22Rv1 (cell line): Measurements from ENCODE around the gene DIPK2A.

Experiments
- CTCF ChIP-seq: fragments of 450-650 bp; IDR thresholded peaks from 2 replicates; pipeline ENCODE4 v1.5.1; 2017; ENCODE audit warnings: mild to moderate bottlenecking
- ZFX ChIP-seq: fragments of 450-650 bp; IDR thresholded peaks from 2 replicates; pipeline ENCODE4 v1.6.1; 2017; ENCODE audit warnings: antibody characterized with exemption, borderline replicate concordance

DNA sequence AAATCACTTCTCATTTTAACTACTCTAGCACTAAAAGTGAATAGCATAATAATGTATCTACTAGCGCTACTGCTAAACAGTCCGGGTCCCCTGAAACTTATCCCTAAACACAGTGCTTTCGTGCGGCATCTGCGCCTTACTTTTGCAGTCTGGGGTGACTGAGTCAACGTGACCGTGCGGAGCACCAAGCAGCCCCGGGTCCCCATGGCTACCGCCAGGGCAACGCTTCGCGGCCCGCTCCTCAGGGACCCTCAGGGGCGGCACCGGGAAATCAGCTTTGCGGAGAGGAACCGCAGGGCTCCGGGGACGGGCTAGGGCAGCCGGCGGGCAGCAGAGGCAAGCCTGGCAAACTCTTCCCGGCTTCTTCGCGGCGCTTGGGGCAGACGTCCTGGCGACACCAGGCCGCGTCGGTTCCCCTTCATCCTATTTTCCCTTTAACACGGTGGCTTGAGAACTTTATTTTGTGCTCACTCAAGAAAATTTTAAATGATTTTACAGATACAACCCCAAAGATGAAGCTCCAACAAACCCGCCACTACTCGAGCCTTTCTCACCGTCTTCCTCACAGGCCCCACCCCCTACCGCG is 757 bp upstream of the DIPK2A start:
- TF ChIP-seq CTCF (no peak), ZFX (no peak)
